Lung (tissue), 12 donors: ENCODE measurements around the gene ROR1. TPM values are rescaled to one million over a fixed set of nuclear protein-coding genes. Genes with fewer than 3 reads are reported as not detected.

Experiments
- ATAC-seq: fragments of 200-7000 bp; cut with Tn5 transposase; one replicate; pipeline ENCODE4 v1.9.1; 2020; ENCODE audit warnings: moderate number of reproducible peaks; ENCODE audit not compliant: insufficient read depth, low FRiP score
- DNase-seq, 3 donors: peaks; one replicate each; pipeline ENCODE4 v3.0.0-alpha.2; 2013 to 2017
- H3K27ac ChIP-seq, 2 donors: one replicate each; pipeline ENCODE4 v1.5.1; 2013; ENCODE audit warnings: mild to moderate bottlenecking in 2 of 2, moderate library complexity in 2 of 2, control low read depth in 1 of 2, inconsistent platforms in 1 of 2, low read depth in 1 of 2, low read length in 1 of 2
- H3K27me3 ChIP-seq, 3 donors: one replicate each; pipeline ENCODE4 v1.5.1; 2013; ENCODE audit warnings: low read length in 2 of 3; ENCODE audit not compliant: control insufficient read depth in 3 of 3, insufficient read depth in 3 of 3
- H3K36me3 ChIP-seq, 4 donors: one replicate each; pipeline ENCODE4 v1.5.1; 2013; ENCODE audit warnings: low read length in 4 of 4, mild to moderate bottlenecking in 1 of 4, moderate library complexity in 1 of 4; ENCODE audit not compliant: control insufficient read depth in 4 of 4, insufficient read depth in 4 of 4
- H3K4me1 ChIP-seq, 5 donors: one replicate each; pipeline ENCODE4 v1.5.1; 2013; ENCODE audit warnings: low read length in 5 of 5, mild to moderate bottlenecking in 2 of 5, moderate library complexity in 1 of 5; ENCODE audit not compliant: control insufficient read depth in 5 of 5, insufficient read depth in 5 of 5
- H3K4me3 ChIP-seq: one replicate; pipeline ENCODE4 v1.5.1; 2013; ENCODE audit warnings: mild to moderate bottlenecking, control low read depth, moderate library complexity
- H3K9ac ChIP-seq, 2 donors: one replicate each; pipeline ENCODE4 v1.5.1; 2013; ENCODE audit warnings: low read length in 2 of 2, control low read depth in 1 of 2; ENCODE audit not compliant: insufficient read depth in 1 of 2
- H3K9me3 ChIP-seq, 4 donors: one replicate each; pipeline ENCODE4 v1.5.1; 2013; ENCODE audit warnings: low read length in 3 of 4, mild to moderate bottlenecking in 1 of 4, moderate library complexity in 1 of 4; ENCODE audit not compliant: control insufficient read depth in 4 of 4, insufficient read depth in 3 of 4
- CTCF ChIP-seq: IDR thresholded peaks from 2 replicates; pipeline ENCODE4 v1.5.1; 2012; ENCODE audit warnings: mild to moderate bottlenecking; ENCODE audit errors: control extremely low read depth, extremely low read depth
- WGBS, 2 donors: extraction: QIAGEN DNeasy Blood & Tissue Kit; methylation state at CpG; one replicate each; pipeline ENCODE4 v1.1.7; 2013; 5-methylcytosine and 5-hydroxymethylcytosine counted together
- polyA plus RNA-seq, 2 donors: library from polyadenylated mRNA; stranded (reverse); fragments of 200-250 nt; gene quantifications; one replicate each; pipeline ENCODE4 v1.2.1, GENCODE V29; 2013
- total RNA-seq, 2 donors: library from RNA; depleted of rRNA in 1 of 2; stranded (reverse); fragments of >200 nt in 1 of 2; gene quantifications; one replicate each; pipeline ENCODE4 v1.2.1, GENCODE V29; 2014 to 2021
- donor health status: control.
- donor health status: control.
- donor health status: Bipolar disorder and iron deficiency.
- donor health status: healthy.
- donor health status: DM: yes; HTN: yes; CAD: no.

The ROR1 gene
- total and polyA plus RNA-seq, 4 donors = 2.9 to 47.0 (median 14.0) TPM

- Histone ChIP-seq H3K27ac (no peak overlapping the region), H3K9ac (no peak overlapping the region), H3K4me1 (peaks cover 0 to 2% (median 0%) of the 10 kb centered on the region in 5 donors), H3K36me3 (peaks cover 0 to 3% (median 1%) of the 10 kb centered on the region in 4 donors), H3K27me3 (no peaks in the 10 kb centered on the region), H3K4me3 (no peak overlapping the region), H3K9me3 (peaks cover 0 to 2% (median 0%) of the 10 kb centered on the region in 4 donors)
- TF ChIP-seq CTCF = no peak
- DNase-seq = no peak
- WGBS, 2 donors = 80 to 93% methylated on average over 4 of the region's 4 CpGs
- no peak for ATAC-seq
These were observed 333.3 kb downstream of the ROR1 start for GRCh38 chr1:64107118-64107519.

- Histone ChIP-seq H3K27ac (no peak overlapping the region), H3K36me3 (peaks cover 0 to 5% (median 1%) of the 10 kb centered on the region in 4 donors), H3K27me3 (no peaks in the 10 kb centered on the region), H3K9me3 (peaks cover 0 to 2% (median 0%) of the 10 kb centered on the region in 4 donors), H3K9ac (no peak overlapping the region), H3K4me1 (peaks cover 0 to 5% (median 0%) of the 10 kb centered on the region in 5 donors), H3K4me3 (no peak overlapping the region)
- DNase-seq (no peak), ATAC-seq (no peak)
- no peak for TF ChIP-seq CTCF
- WGBS, 2 donors = 78 to 92% methylated on average over 2 of the region's 2 CpGs
These were observed 333.8 kb downstream of the ROR1 start for GRCh38 chr1:64107632-64108031.

- Histone ChIP-seq H3K27ac (no peak overlapping the region), H3K4me1 (peaks cover 0 to 10% (median 2%) of the 10 kb centered on the region in 5 donors), H3K27me3 (no peaks in the 10 kb centered on the region), H3K36me3 (peaks cover 0 to 5% (median 1%) of the 10 kb centered on the region in 4 donors), H3K9me3 (no peaks in the 10 kb centered on the region), H3K9ac (no peak overlapping the region), H3K4me3 (no peak overlapping the region)
- WGBS, 2 donors = 73 to 75% methylated on average over 6 of the region's 6 CpGs
- no peak for ATAC-seq
- DNase-seq = no peak
- no peak for TF ChIP-seq CTCF
These were observed 337.3 kb downstream of the ROR1 start for GRCh38 chr1:64110924-64111777.
